K562 (cell line): ENCODE results near the gene RAD51D. TPM values are rescaled to one million over a fixed set of nuclear protein-coding genes. Genes with fewer than 3 reads are reported as not detected.

ENCODE experiments used
- ATF3 ChIP-seq, 2 experiments: fragments of 450-650 bp in 1 of 2; sonication (generic) in 1 of 2; formaldehyde crosslinking in 1 of 2; IDR thresholded peaks in 1 of 2; conservative IDR thresholded peaks in 1 of 2; 2 replicates each; pipeline versions ENCODE4 v1.6.1 to v1.8.1; 2016 to 2023; ENCODE audit warnings: mild to moderate bottlenecking in 2 of 2, moderate library complexity in 2 of 2, inconsistent platforms in 1 of 2, missing genetic modification reagents in 1 of 2
- GABPA ChIP-seq: fragments of 200-800 bp; sonication (Bioruptor generic); conservative IDR thresholded peaks from 2 replicates; pipeline ENCODE4 v1.6.1; 2016; ENCODE audit warnings: low read depth, missing genetic modification characterization, missing compliant biosample characterization
- HDGF ChIP-seq: fragments of 450-650 bp; IDR thresholded peaks from 2 replicates; pipeline ENCODE4 v1.6.1; 2016
- JUNB ChIP-seq: fragments of 450-650 bp; formaldehyde crosslinking; conservative IDR thresholded peaks from 2 replicates; pipeline ENCODE4 v1.4.0; 2020; ENCODE audit warnings: mild to moderate bottlenecking
- KDM1A ChIP-seq, 2 experiments: fragments of 450-650 bp; IDR thresholded peaks; 2 replicates each; pipeline ENCODE4 v1.6.1; 2016; ENCODE audit warnings: mild to moderate bottlenecking in 2 of 2
- MAZ ChIP-seq, 2 experiments: fragments of 450-650 bp in 1 of 2; sonication (generic) in 1 of 2; formaldehyde crosslinking; IDR thresholded peaks in 1 of 2; conservative IDR thresholded peaks in 1 of 2; 2 replicates each; pipeline versions ENCODE4 v1.4.0 to v1.5.0; 2020; ENCODE audit warnings: mild to moderate bottlenecking in 1 of 2, missing genetic modification reagents in 1 of 2
- NFIC ChIP-seq: fragments of 450-650 bp; IDR thresholded peaks from 2 replicates; pipeline ENCODE4 v1.6.1; 2017; ENCODE audit warnings: mild to moderate bottlenecking, inconsistent platforms
- RCOR1 ChIP-seq, 2 experiments: IDR thresholded peaks; 2 replicates each; pipeline ENCODE4 v1.6.1; 2012; ENCODE audit warnings: low read depth in 2 of 2, low read length in 2 of 2, borderline replicate concordance in 1 of 2, improper control_type of control experiment in 1 of 2
- SMARCA4 ChIP-seq: fragments of 450-650 bp; IDR thresholded peaks from 2 replicates; pipeline ENCODE4 v1.6.1; 2016
- ZNF224 ChIP-seq: sonication (generic); formaldehyde crosslinking; IDR thresholded peaks from 2 replicates; pipeline ENCODE4 v1.8.0; 2022; ENCODE audit warnings: mild to moderate bottlenecking, missing genetic modification reagents
- ZNF253 ChIP-seq: fragments of 250-450 bp; sonication (Bioruptor Pico); conservative IDR thresholded peaks from 2 replicates; pipeline ENCODE4 v1.6.1; 2021; ENCODE audit warnings: mild to moderate bottlenecking
- ZNF324 ChIP-seq: fragments of 250-450 bp; sonication (Bioruptor Pico); IDR thresholded peaks from 2 replicates; pipeline ENCODE4 v1.4.0; 2020; ENCODE audit warnings: mild to moderate bottlenecking
- ZNF507 ChIP-seq: conservative IDR thresholded peaks from 2 replicates; pipeline ENCODE4 v1.6.1; 2017; ENCODE audit warnings: missing genetic modification characterization, missing compliant biosample characterization
- polyA plus RNA-seq, 8 experiments: library from polyadenylated mRNA; depleted of rRNA in 4 of 8; stranded (reverse) in 5 of 8; unstranded in 3 of 8; fragments of >200 nt; fragmentation: Nextera tagmentation in 2 of 8; fragmentation: Illumina TruSeq in 1 of 8; extraction: Ambion mirVana in 2 of 8; extraction: Trizol in 1 of 8; gene quantifications; 2 replicates each; pipeline versions ENCODE4 v1.2.1 to v1.2.3, GENCODE V29; 2011 to 2014; ENCODE audit warnings: inconsistent platforms in 1 of 8, missing spikeins in 1 of 8
- total RNA-seq, 7 experiments: library from RNA; depleted of rRNA in 6 of 7; stranded (reverse); fragments of >200 nt in 6 of 7; fragmentation: Illumina TruSeq in 2 of 7; extraction: Trizol in 2 of 7; gene quantifications; 2 replicates each; pipeline versions ENCODE4 v1.2.1 to v1.2.3, GENCODE V29; 2011 to 2021; ENCODE audit warnings: low replicate concordance in 1 of 7
- TF ChIP-seq, protein P1 (sequence below), 2 experiments: fragments of 450-650 bp; IDR thresholded peaks; 2 replicates each; pipeline ENCODE4 v1.6.1; 2016; ENCODE audit warnings: mild to moderate bottlenecking in 2 of 2, borderline replicate concordance in 1 of 2, low read depth in 1 of 2, moderate library complexity in 1 of 2
- TF ChIP-seq, protein P2 (sequence below): fragments of 250-450 bp; sonication (Bioruptor Pico); IDR thresholded peaks from 2 replicates; pipeline ENCODE4 v1.6.1; 2021; ENCODE audit warnings: mild to moderate bottlenecking
- TF ChIP-seq, protein P3 (sequence below): fragments of 250-450 bp; sonication (Bioruptor Pico); IDR thresholded peaks from 2 replicates; pipeline ENCODE4 v1.9.0; 2021; ENCODE audit warnings: mild to moderate bottlenecking, inconsistent platforms

The RAD51D gene
- total and polyA plus RNA-seq, 9 of the 15 experiments (the other 6 are each of a cell fraction or from before 2014, with no cell fraction given), result 2.2 to 16.9 (median 8.7) TPM

DNA sequence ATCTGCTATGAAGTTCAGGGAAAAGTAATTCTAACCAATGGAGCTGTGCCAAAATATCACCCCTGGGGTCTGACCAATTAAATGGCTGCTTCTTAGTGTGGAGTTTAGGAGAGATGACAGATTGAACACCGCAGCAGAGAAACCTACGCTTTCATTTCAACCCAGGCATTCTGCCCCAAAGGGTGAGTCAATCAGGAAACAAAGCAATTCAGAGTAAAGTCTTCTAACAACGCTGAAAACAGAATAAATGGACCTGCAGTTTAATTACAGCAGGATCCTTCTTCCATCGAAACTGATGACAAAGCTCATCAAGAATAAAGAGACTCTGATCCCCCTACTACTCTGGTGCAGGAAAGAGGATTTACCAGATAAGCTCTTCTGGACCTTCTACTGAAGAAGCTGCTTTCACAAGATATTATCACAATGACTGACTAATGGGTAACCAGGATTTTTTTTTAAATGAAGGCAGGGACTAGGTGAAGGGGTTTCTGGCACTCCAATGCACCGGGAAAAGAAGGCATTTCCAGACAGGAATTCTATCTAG, 72.8 kb downstream of the RAD51D start (continued):
- TF ChIP-seq, protein P1, sequence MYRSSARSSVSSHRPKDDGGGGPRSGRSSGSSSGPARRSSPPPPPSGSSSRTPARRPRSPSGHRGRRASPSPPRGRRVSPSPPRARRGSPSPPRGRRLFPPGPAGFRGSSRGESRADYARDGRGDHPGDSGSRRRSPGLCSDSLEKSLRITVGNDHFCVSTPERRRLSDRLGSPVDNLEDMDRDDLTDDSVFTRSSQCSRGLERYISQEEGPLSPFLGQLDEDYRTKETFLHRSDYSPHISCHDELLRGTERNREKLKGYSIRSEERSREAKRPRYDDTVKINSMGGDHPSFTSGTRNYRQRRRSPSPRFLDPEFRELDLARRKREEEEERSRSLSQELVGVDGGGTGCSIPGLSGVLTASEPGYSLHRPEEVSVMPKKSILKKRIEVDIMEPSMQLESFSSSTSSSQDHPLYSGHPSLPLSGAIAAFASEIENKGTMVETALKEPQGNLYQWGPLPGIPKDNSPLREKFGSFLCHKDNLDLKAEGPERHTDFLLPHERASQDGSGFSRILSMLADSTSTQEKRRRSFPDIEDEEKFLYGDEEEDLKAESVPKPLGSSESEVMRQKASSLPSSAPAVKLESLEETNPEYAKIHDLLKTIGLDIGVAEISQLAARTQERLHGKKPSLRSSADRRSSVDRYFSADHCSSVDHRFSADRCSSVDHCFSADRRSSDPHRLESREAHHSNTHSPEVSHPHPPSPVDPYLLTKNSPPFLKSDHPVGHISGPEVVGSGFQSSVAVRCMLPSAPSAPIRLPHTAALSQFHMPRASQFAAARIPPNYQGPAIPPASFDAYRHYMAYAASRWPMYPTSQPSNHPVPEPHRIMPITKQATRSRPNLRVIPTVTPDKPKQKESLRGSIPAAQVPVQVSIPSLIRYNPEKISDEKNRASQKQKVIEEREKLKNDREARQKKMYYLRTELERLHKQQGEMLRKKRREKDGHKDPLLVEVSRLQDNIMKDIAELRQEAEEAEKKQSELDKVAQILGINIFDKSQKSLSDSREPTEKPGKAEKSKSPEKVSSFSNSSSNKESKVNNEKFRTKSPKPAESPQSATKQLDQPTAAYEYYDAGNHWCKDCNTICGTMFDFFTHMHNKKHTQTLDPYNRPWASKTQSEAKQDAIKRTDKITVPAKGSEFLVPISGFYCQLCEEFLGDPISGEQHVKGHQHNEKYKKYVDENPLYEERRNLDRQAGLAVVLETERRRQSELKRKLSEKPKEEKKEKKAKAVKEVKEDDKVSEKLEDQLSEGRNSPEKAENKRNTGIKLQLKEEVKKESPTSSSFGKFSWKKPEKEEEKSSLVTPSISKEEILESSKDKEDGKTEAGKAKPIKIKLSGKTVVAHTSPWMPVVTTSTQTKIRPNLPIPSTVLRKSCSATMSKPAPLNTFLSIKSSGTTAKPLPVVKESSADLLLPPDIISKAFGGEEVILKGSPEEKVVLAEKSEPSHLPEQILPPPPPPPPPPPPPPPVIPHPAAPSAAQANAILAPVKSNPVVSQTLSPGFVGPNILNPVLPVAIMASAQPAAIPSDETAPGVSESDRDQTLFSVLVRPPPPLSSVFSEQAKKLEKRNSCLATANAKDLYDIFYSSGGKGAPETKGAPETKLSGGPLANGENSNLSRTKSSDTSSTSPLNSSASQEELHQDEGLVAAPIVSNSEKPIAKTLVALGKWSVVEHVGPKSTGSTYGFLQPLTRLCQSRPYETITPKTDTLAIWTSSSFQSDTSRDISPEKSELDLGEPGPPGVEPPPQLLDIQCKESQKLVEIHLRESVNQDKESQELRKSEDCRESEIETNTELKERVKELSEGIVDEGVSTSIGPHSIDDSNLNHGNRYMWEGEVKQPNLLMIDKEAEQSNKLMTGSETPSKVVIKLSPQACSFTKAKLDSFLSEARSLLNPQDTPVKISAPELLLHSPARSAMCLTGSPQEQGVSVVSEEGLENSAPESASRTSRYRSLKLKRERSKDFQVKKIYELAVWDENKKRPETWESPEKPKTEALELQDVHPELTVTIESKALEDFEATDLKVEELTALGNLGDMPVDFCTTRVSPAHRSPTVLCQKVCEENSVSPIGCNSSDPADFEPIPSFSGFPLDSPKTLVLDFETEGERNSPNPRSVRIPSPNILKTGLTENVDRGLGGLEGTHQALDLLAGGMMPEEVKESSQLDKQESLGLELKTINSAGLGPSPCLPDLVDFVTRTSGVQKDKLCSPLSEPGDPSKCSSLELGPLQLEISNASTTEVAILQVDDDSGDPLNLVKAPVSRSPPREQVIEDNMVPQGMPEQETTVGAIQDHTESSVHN (IDR thresholded peaks at IDR 0.05; ENCODE audit: borderline replicate concordance in 1 of 2, low read depth in 1 of 2), result no peak
- TF ChIP-seq RCOR1 (IDR thresholded peaks at IDR 0.05; ENCODE audit: borderline replicate concordance in 1 of 2, low read depth in 2 of 2, low read length in 2 of 2) (0 out of 4 replicates have a peak, but pooled peaks of 1 of the 2 experiments have one; percentile 42), NFIC (peak; percentile 33; the same call in 1 of the 2 replicates), HDGF (no peak), ZNF224 (CRISPR knock-in tag) (no peak), JUNB (no peak), KDM1A (IDR thresholded peaks at IDR 0.05) (0 out of 4 replicates have a peak, but pooled peaks of 1 of the 2 experiments have one; percentile 18), ZNF507 (tag) (no peak), MAZ (CRISPR knock-in tag; conservative IDR thresholded peaks at IDR 0.05 in 1 of 2, IDR thresholded peaks at IDR 0.05 in 1 of 2) (no peak), ATF3 (IDR thresholded peaks at IDR 0.05) (no peak), ATF3 (CRISPR knock-in tag; conservative IDR thresholded peaks at IDR 0.05) (no peak), SMARCA4 (peak; percentile 29; the same call in 1 of the 2 replicates), ZNF253 (CRISPR knock-in tag) (no peak), ZNF324 (no peak), GABPA (tag) (no peak)
- TF ChIP-seq, protein P2, sequence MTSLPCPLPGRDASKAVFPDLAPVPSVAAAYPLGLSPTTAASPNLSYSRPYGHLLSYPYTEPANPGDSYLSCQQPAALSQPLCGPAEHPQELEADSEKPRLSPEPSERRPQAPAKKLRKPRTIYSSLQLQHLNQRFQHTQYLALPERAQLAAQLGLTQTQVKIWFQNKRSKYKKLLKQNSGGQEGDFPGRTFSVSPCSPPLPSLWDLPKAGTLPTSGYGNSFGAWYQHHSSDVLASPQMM (CRISPR knock-in tag), result no peak
- TF ChIP-seq, protein P3, sequence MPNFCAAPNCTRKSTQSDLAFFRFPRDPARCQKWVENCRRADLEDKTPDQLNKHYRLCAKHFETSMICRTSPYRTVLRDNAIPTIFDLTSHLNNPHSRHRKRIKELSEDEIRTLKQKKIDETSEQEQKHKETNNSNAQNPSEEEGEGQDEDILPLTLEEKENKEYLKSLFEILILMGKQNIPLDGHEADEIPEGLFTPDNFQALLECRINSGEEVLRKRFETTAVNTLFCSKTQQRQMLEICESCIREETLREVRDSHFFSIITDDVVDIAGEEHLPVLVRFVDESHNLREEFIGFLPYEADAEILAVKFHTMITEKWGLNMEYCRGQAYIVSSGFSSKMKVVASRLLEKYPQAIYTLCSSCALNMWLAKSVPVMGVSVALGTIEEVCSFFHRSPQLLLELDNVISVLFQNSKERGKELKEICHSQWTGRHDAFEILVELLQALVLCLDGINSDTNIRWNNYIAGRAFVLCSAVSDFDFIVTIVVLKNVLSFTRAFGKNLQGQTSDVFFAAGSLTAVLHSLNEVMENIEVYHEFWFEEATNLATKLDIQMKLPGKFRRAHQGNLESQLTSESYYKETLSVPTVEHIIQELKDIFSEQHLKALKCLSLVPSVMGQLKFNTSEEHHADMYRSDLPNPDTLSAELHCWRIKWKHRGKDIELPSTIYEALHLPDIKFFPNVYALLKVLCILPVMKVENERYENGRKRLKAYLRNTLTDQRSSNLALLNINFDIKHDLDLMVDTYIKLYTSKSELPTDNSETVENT (CRISPR knock-in tag), result no peak
